ENCODE data around the gene ANKRD55.
"Not testable (repeated sequence)": the region's sequence is repeated elsewhere in the genome, so short reads cannot be mapped to it uniquely, and the experiment has no call there.

ANKRD55 gene

GRCh38 chr5:56080375-56081052, 152.6 kb downstream of the ANKRD55 start:
- peak; percentile 87 for DNase-seq (ENCODE audit: low read depth)
- TF ChIP-seq, protein P1, sequence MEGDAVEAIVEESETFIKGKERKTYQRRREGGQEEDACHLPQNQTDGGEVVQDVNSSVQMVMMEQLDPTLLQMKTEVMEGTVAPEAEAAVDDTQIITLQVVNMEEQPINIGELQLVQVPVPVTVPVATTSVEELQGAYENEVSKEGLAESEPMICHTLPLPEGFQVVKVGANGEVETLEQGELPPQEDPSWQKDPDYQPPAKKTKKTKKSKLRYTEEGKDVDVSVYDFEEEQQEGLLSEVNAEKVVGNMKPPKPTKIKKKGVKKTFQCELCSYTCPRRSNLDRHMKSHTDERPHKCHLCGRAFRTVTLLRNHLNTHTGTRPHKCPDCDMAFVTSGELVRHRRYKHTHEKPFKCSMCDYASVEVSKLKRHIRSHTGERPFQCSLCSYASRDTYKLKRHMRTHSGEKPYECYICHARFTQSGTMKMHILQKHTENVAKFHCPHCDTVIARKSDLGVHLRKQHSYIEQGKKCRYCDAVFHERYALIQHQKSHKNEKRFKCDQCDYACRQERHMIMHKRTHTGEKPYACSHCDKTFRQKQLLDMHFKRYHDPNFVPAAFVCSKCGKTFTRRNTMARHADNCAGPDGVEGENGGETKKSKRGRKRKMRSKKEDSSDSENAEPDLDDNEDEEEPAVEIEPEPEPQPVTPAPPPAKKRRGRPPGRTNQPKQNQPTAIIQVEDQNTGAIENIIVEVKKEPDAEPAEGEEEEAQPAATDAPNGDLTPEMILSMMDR (IDR thresholded peaks at IDR 0.05; ENCODE audit: insufficient read depth, low read depth, low read length, missing control alignments), result no peak

DNA sequence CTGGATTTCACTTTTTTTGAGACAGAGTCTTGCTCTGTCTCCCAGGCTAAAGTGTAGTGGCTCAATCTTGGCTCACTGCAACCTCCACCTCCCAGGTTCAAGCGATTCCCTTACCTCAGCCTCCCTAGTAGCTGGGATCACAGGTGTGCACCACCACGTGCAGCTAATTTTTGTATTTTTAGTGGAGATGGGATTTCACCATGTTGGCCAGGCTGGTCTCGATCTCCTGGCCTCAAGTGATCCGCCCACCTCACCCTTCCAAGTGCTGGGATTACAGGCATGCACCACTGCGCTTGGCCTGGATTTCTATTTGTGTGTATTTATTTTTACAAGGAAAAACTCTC, 154.0 kb downstream of the ANKRD55 start:
- DNase-seq (ENCODE audit: low read depth); H3K4me3 ChIP-seq (ENCODE audit: low read depth, low read length): not testable (repeated sequence)

More at GRCh38 chr5:56080375-56081052, 152.6 kb downstream of the ANKRD55 start:
- H3K4me3 ChIP-seq (ENCODE audit: low read depth, low read length), result no peak overlapping the region

GRCh38 chr5:56078278-56079156, 154.6 kb downstream of the ANKRD55 start:
- no peak overlapping the region for H3K4me3 ChIP-seq (ENCODE audit: low read depth, low read length)
- TF ChIP-seq, protein P1 (IDR thresholded peaks at IDR 0.05; ENCODE audit: insufficient read depth, low read depth, low read length, missing control alignments), result no peak
- no peak for DNase-seq (ENCODE audit: low read depth)

DNA sequence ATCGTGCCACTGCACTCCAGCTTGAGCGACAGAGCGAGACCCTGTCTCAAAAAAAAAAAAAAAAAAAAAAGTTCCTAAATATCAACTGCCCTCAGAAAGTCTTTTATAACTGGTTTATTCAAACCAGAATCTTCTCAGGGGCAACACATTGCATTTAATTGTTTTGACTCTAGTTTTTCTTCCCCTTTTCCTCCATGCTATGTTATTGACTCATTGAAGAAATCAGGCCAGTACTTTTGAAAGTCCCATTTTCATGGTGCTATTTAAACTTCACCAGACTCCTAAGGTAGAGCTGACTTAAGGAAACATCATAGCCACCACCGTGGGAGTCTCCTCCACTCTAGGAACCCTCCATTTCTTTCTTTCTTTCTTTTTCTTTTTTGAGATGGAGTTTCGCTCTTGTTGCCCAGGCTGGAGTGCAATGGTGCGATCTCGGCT, 155.3 kb downstream of the ANKRD55 start:
- DNase-seq (ENCODE audit: low read depth), result peak; percentile 48
- TF ChIP-seq, protein P1 (IDR thresholded peaks at IDR 0.05; ENCODE audit: insufficient read depth, low read depth, low read length, missing control alignments), result no peak
- no peak overlapping the region for H3K4me3 ChIP-seq (ENCODE audit: low read depth, low read length)

DNA sequence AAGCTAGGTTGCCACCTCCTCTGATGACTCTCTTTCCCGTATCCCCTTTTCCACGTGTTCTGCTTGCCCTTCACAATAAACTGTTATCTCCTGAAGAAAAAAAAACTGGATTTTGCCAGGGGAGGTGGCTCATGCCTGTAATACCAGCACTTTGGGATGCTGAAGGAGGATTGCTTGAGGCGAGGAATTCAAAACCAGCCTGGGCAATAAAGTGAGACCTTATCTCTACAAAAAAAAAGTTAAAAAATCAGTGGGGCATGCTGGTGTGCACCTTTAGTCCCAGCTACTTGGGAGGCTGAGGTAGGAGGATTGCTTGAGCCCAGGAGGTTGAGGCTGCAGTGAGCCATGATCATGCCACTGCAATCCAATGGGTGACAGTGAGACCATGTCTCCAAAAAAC, 156.6 kb downstream of the ANKRD55 start:
- TF ChIP-seq, protein P1 (IDR thresholded peaks at IDR 0.05; ENCODE audit: insufficient read depth, low read depth, low read length, missing control alignments), result no peak
- DNase-seq (ENCODE audit: low read depth), result no peak
- no peak overlapping the region for H3K4me3 ChIP-seq (ENCODE audit: low read depth, low read length)

DNA sequence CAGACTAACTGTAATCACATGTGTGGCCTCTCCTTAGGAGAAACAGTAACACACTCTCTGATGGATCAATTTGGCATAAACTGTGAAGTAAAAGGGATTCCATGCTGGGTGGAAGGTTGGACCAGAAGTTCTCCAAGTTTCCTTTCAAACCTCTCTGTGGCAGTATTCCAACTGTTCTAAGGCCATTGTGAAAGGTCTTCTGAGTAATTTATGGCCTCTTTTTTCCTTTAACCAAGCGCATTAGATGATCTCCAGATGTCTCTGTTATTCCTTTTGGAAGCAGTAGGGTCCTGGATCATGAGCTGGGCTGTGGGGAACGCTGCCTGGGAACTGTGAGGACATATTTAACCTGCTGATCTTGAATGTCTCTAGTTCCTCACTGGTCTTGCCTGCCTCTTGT, 157.8 kb downstream of the ANKRD55 start:
- no peak for DNase-seq (ENCODE audit: low read depth)
- no peak overlapping the region for H3K4me3 ChIP-seq (ENCODE audit: low read depth, low read length)
- TF ChIP-seq, protein P1 (IDR thresholded peaks at IDR 0.05; ENCODE audit: insufficient read depth, low read depth, low read length, missing control alignments), result no peak
